ENCODE measurements around the gene SPINK5.
"Not testable (repeated sequence)": the region's sequence is repeated elsewhere in the genome, so short reads cannot be mapped to it uniquely, and the experiment has no call there.

Gene SPINK5

DNA sequence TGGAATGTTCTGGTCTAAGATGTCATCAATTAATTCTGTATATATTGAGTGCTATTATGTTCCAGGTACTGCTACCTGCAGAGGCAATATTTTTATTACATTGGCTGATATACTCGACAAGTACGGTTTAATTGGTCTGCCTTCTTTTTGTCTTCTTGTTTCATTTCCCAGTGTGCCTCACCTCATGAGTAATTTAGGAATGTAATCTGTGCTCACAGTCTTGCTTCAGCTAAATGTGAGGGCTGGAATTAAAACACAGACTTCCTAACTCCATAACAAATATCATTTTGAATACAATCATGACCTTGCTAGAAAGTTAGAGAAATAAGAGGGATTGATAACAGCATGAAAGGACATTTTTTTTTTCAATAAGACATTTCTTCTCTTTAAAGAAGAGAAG is 20.1 kb upstream of the SPINK5 start:
- ChIA-PET CTCF (no interaction called here), POLR2A (no interaction called here)

DNA sequence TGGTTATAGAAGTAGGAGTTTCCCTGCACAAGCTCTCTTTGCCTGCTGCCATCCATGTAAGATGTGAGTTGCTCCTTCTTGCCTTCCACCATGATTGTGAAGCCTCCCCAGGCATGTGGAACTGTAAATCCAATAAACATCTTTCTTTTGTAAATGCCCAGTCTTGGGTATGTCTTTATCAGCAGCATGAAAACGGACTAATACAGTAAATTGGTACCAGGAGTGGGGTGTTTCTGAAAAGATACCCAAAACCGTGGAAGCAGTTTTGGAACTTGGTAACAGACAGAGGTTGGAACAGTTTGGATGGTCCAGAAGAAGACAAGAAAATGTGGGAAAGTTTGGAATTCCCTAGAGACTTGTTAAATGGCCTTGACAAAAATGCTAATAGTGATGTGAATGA is 8.6 kb upstream of the SPINK5 start:
- POLR2A ChIA-PET; DNase-seq (ENCODE audit: extremely low spot score); CTCF ChIA-PET: not testable (repeated sequence)

More for the DNA sequence above, 20.1 kb upstream of the SPINK5 start:
- DNase-seq (ENCODE audit: extremely low spot score), result no peak
- TF ChIP-seq ELF4 (IDR thresholded peaks at IDR 0.05) (no peak), ZNF384 (IDR thresholded peaks at IDR 0.05) (no peak), SUZ12 (IDR thresholded peaks at IDR 0.05) (no peak), L3MBTL2 (conservative IDR thresholded peaks at IDR 0.05) (no peak), FOXM1 (IDR thresholded peaks at IDR 0.05; ENCODE audit: borderline replicate concordance) (no peak), SP1 (IDR thresholded peaks at IDR 0.05) (no peak), LEF1 (IDR thresholded peaks at IDR 0.05; ENCODE audit: borderline replicate concordance) (no peak), HDGF (IDR thresholded peaks at IDR 0.05; ENCODE audit: borderline replicate concordance) (no peak), TARDBP (IDR thresholded peaks at IDR 0.05) (no peak), FOXA1 (IDR thresholded peaks at IDR 0.05) (no peak), ARNT (IDR thresholded peaks at IDR 0.05) (no peak), NFRKB (IDR thresholded peaks at IDR 0.05) (no peak), FOXK2 (IDR thresholded peaks at IDR 0.05) (no peak), BHLHE40 (IDR thresholded peaks at IDR 0.05; ENCODE audit: borderline replicate concordance) (no peak), CTBP1 (IDR thresholded peaks at IDR 0.05; ENCODE audit: borderline replicate concordance) (no peak)
- TF ChIP-seq, protein P1, sequence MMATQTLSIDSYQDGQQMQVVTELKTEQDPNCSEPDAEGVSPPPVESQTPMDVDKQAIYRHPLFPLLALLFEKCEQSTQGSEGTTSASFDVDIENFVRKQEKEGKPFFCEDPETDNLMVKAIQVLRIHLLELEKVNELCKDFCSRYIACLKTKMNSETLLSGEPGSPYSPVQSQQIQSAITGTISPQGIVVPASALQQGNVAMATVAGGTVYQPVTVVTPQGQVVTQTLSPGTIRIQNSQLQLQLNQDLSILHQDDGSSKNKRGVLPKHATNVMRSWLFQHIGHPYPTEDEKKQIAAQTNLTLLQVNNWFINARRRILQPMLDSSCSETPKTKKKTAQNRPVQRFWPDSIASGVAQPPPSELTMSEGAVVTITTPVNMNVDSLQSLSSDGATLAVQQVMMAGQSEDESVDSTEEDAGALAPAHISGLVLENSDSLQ (IDR thresholded peaks at IDR 0.05), result no peak

DNA sequence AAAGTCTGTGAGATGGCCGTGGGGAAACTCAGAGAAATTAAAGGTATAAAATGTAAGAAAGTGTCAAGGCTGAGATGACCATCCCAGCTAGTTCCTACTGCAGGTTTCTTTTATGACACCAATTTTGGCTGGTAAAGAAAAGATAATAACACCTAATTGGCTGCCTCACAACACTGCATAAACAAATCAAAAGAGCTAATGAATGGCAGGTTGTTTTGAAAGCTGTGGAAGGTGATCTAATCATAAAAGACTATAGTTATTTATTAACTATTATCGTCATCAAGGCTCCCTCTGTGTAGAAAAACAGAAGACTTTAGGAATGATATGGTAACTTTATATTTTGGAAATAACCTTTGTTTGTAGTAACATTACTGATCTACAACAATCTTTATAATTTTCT is 3.5 kb upstream of the SPINK5 start:
- CTCF ChIA-PET, result no interaction called here
- POLR2A ChIA-PET, result no interaction called here
- TF ChIP-seq HDGF (IDR thresholded peaks at IDR 0.05; ENCODE audit: borderline replicate concordance) (no peak), BHLHE40 (IDR thresholded peaks at IDR 0.05; ENCODE audit: borderline replicate concordance) (no peak), LEF1 (IDR thresholded peaks at IDR 0.05; ENCODE audit: borderline replicate concordance) (no peak), FOXK2 (IDR thresholded peaks at IDR 0.05) (no peak), TARDBP (IDR thresholded peaks at IDR 0.05) (no peak), SP1 (IDR thresholded peaks at IDR 0.05) (no peak), FOXA1 (IDR thresholded peaks at IDR 0.05) (no peak), NFRKB (IDR thresholded peaks at IDR 0.05) (no peak), L3MBTL2 (conservative IDR thresholded peaks at IDR 0.05) (no peak), FOXM1 (IDR thresholded peaks at IDR 0.05; ENCODE audit: borderline replicate concordance) (no peak), ARNT (IDR thresholded peaks at IDR 0.05) (no peak), ZNF384 (IDR thresholded peaks at IDR 0.05) (no peak), ELF4 (IDR thresholded peaks at IDR 0.05) (no peak), CTBP1 (IDR thresholded peaks at IDR 0.05; ENCODE audit: borderline replicate concordance) (no peak), SUZ12 (IDR thresholded peaks at IDR 0.05) (no peak)
- TF ChIP-seq, protein P1 (IDR thresholded peaks at IDR 0.05), result no peak

DNA sequence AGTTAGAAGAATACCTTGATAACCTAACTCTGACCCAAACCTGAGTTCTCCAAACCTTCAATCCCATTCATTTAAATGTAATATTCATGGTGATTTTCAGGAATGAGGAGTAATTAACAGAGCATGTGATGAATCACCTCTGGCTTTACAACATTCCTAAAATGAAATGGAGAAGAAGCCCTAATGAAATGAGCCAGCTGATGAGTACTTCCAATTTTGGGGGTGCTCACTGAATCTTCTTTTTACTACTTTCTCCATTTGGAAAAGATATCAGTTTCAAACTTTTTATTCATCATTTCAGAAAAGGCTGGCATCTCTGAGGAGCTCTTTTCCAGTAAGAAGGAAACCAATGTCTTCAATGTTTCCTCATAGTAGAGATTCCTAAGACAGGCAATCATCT is 2.9 kb upstream of the SPINK5 start:
- TF ChIP-seq FOXK2 (IDR thresholded peaks at IDR 0.05) (no peak), BHLHE40 (IDR thresholded peaks at IDR 0.05; ENCODE audit: borderline replicate concordance) (no peak), TARDBP (IDR thresholded peaks at IDR 0.05) (no peak), ZNF384 (IDR thresholded peaks at IDR 0.05) (no peak), CTBP1 (IDR thresholded peaks at IDR 0.05; ENCODE audit: borderline replicate concordance) (no peak), ELF4 (IDR thresholded peaks at IDR 0.05) (no peak), NFRKB (IDR thresholded peaks at IDR 0.05) (no peak), LEF1 (IDR thresholded peaks at IDR 0.05; ENCODE audit: borderline replicate concordance) (no peak), L3MBTL2 (conservative IDR thresholded peaks at IDR 0.05) (no peak), HDGF (IDR thresholded peaks at IDR 0.05; ENCODE audit: borderline replicate concordance) (no peak), ARNT (IDR thresholded peaks at IDR 0.05) (no peak), FOXM1 (IDR thresholded peaks at IDR 0.05; ENCODE audit: borderline replicate concordance) (no peak)
- DNase-seq (ENCODE audit: extremely low spot score), result no peak
- POLR2A ChIA-PET, result no interaction called here
- CTCF ChIA-PET, result no interaction called here

More for the DNA sequence above, 3.5 kb upstream of the SPINK5 start:
- no peak for DNase-seq (ENCODE audit: extremely low spot score)

DNA sequence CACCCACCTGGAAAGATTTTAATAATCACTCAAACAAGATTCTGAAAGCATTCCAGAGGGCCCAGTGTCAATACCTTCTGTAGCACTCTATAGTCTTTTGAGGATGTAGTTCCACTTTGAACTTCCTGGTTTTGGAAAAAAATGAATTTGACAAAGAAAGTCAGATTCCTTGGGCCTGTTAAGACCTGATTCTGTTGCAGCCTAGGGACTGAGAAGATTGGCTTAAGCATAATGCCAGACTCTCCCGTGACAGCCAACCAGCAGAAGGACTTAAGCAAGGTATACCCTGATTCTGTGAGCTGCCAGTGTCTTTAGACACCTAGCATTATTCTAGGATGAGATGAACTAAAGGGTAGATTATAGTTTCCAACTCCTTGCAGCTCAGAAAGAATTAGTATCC is 6.8 kb downstream of the SPINK5 start:
- TF ChIP-seq BHLHE40 (IDR thresholded peaks at IDR 0.05; ENCODE audit: borderline replicate concordance), result no peak
- TF ChIP-seq LEF1 (IDR thresholded peaks at IDR 0.05; ENCODE audit: borderline replicate concordance), result no peak
- TF ChIP-seq ARNT (IDR thresholded peaks at IDR 0.05), result no peak
- no peak for TF ChIP-seq SP1 (IDR thresholded peaks at IDR 0.05)
- no peak for TF ChIP-seq SUZ12 (IDR thresholded peaks at IDR 0.05)
- no peak for TF ChIP-seq FOXM1 (IDR thresholded peaks at IDR 0.05; ENCODE audit: borderline replicate concordance)
- TF ChIP-seq L3MBTL2 (conservative IDR thresholded peaks at IDR 0.05), result no peak
- TF ChIP-seq CTBP1 (IDR thresholded peaks at IDR 0.05; ENCODE audit: borderline replicate concordance), result no peak
- no peak for TF ChIP-seq ELF4 (IDR thresholded peaks at IDR 0.05)
- TF ChIP-seq ZNF384 (IDR thresholded peaks at IDR 0.05), result no peak
- no peak for TF ChIP-seq TARDBP (IDR thresholded peaks at IDR 0.05)
- TF ChIP-seq FOXA1 (IDR thresholded peaks at IDR 0.05), result no peak
- no peak for DNase-seq (ENCODE audit: extremely low spot score)
- CTCF ChIA-PET, result no interaction called here
- POLR2A ChIA-PET, result no interaction called here

GRCh38 chr5:148072207-148072606 is 8.4 kb downstream of the SPINK5 start:
- DNase-seq (ENCODE audit: extremely low spot score), result no peak
- TF ChIP-seq FOXK2 (IDR thresholded peaks at IDR 0.05), result no peak
- no peak for TF ChIP-seq SP1 (IDR thresholded peaks at IDR 0.05)
- TF ChIP-seq BHLHE40 (IDR thresholded peaks at IDR 0.05; ENCODE audit: borderline replicate concordance), result no peak
- no peak for TF ChIP-seq ELF4 (IDR thresholded peaks at IDR 0.05)
- TF ChIP-seq CTBP1 (IDR thresholded peaks at IDR 0.05; ENCODE audit: borderline replicate concordance), result no peak
- TF ChIP-seq, protein P1 (IDR thresholded peaks at IDR 0.05), result no peak
- TF ChIP-seq ARNT (IDR thresholded peaks at IDR 0.05), result no peak
- TF ChIP-seq TARDBP (IDR thresholded peaks at IDR 0.05), result no peak
- TF ChIP-seq L3MBTL2 (conservative IDR thresholded peaks at IDR 0.05), result no peak
- no peak for TF ChIP-seq SUZ12 (IDR thresholded peaks at IDR 0.05)
- TF ChIP-seq HDGF (IDR thresholded peaks at IDR 0.05; ENCODE audit: borderline replicate concordance), result no peak
- no peak for TF ChIP-seq FOXM1 (IDR thresholded peaks at IDR 0.05; ENCODE audit: borderline replicate concordance)
- no peak for TF ChIP-seq NFRKB (IDR thresholded peaks at IDR 0.05)
- no peak for TF ChIP-seq LEF1 (IDR thresholded peaks at IDR 0.05; ENCODE audit: borderline replicate concordance)
- TF ChIP-seq FOXA1 (IDR thresholded peaks at IDR 0.05), result no peak
- no peak for TF ChIP-seq ZNF384 (IDR thresholded peaks at IDR 0.05)
- ChIA-PET POLR2A (no interaction called here), CTCF (no interaction called here)
